GM19023 (cell line): ENCODE data around the gene SOX13.
"Not testable (repeated sequence)": the region's sequence is repeated elsewhere in the genome, so short reads cannot be mapped to it uniquely, and the experiment has no call there.

Experiments used
- ATAC-seq: cut with Tn5 transposase; IDR thresholded peaks from one replicate; pipeline ENCODE4 v1.9.1; 2021; ENCODE audit warnings: mild to moderate bottlenecking, moderate library complexity; ENCODE audit not compliant: unreplicated experiment

SOX13 gene

DNA sequence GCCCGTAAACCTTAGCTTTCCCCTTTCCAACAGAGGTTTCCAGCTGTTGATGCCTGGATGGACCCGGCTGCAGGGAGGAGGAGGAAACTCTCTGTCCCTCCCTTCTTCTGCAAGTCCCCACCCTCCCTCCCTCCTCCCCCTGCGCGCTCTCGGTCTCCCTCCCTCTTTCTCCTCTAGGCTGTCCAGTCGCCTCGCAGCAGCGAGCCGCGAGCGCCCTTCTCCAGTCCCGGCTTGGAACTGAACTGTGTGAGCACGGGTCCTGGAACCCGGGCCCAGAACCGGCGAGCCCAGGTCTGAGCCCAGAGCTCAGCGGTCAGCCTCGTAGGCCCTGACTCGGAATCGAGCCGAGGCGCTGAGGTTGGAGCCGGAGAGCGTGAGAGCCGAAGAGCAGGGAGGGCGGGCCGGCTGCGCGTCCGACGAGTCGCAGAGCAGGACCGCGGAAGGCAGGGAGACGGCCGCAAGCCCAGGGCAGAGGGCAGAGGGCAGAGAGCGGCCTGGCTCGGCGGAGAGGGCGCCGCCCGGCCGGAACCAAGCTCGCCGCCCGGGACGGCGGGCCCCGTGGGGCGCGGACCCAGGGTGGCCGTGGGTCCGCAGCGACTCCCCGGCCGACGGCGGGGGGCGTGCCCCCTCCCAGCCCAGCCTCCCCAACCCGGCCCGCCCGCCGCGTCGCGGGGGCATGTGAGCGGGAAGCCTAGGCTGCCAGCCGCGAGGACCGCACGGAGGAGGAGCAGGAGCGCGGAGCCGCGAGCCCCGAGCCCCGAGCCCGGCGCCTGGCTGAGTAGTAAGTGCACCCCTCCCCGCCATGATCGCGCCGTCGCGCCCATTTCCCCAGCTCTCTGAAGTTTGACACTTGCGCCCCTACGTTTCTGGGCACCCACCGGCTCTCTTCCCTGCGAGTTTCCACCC, at the start of gene SOX13:
Gene SOX13, plus strand, starts transcription at position 185 of the 906 bp plus-strand sequence. CDS start 39,801 bp downstream, outside the sequence.
- no peak for ATAC-seq

DNA sequence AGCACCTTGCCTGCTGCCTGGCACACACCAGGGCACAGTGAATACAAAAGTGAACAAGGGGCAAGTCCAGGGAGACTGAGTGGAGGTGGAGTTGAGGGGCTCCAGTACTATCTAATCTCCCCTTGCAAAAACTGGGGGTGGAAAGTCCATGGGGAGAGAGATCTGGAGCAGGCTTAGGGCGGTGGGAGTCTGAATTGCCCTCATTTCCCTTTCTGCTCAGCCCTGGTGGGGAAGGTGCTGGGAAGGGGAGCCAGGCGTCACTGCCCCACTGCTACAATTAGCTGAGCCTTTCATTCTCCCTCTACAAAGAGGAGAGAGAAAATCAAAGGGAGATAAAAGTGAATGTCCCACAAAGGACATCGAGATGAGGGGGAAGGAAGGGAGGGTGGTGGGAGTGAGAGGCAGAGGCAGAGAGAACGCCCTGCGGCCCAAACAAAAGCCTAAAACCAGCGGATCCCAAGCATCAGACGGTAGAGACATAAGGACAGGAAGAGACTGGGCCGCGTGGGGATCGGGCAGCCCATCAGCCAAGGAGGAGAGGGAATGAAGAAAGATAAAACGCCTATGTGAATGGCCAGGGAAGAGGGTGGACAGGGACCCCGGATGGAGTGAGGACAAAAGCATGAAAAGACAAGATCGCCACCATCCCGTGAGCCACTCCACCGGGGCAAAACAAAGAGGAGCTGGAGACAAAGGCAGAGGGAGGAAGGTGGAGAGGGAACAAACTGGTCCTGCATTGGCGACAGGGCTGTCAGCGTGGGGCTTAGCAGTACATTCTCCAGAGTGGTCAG, 46.8 kb upstream of the SOX13 start:
- no peak for ATAC-seq

DNA sequence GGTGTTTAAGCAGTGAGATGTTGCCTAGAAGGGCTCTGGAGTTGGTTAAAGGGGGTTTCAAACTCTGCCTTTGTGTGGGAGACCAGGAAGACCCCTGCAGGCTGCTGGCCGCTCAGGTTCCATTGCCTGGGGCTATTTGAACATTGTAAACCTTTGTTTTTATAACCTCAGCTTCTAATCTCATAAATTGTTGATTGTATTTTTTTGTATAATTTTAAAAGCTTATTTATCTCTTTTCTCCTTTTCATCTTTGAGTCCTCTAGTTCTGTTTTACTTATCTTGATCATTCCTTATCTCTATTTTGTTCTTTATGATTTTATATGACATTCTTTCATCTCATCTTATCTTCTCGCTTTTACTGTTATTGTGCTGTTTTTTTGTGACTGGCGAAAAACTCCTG, 45.5 kb upstream of the SOX13 start:
- ATAC-seq, result no peak

DNA sequence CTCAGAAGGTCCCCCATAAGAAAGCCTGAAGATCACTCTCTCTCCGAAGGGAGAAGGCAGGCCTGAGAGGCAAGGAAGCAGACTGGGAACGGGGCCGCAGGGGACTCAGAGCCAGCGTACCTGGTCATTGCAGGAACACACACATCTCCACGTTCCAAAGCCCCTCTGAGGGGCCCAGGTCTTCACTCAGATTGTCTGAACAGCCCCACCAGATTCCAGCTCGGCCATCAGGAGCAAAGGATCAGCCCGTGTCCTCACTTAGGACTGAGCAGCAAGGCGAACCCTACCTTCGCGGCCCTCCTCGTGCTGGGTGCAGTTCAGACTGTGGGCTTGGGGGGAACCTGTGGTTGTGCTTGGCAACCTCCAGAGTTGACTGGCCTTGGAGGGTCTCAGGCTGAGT, 43.9 kb upstream of the SOX13 start:
- ATAC-seq, result no peak

DNA sequence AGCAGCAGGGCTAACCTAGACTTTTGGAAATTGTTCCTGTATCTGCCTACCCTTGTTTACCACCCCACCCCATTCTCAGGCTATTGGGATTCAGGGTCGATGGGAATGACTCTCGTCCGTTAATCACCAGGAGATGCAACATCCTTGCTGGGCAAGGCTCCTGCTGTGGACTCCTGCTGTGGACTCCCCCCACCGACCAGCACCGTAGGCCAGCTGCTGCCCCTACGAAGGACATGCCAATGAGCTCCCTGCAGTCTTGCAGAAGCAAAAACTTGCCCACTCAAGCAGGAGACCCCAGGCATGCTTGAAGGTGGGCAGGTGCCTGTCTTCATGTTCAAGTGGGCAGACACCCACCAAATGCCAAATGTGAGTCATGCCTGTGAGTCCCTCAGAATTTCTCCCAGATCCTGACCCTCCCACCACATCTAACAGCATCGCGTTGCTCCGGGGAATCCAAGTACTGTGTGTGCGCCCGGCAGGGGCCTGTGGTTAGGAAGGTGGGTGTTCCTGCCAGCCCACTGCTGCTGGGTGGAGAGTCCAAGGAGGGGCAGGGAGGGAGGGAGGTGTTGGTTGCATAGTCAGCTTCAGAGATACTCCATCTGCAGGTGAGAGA, 41.7 kb upstream of the SOX13 start:
- ATAC-seq, result no peak

DNA sequence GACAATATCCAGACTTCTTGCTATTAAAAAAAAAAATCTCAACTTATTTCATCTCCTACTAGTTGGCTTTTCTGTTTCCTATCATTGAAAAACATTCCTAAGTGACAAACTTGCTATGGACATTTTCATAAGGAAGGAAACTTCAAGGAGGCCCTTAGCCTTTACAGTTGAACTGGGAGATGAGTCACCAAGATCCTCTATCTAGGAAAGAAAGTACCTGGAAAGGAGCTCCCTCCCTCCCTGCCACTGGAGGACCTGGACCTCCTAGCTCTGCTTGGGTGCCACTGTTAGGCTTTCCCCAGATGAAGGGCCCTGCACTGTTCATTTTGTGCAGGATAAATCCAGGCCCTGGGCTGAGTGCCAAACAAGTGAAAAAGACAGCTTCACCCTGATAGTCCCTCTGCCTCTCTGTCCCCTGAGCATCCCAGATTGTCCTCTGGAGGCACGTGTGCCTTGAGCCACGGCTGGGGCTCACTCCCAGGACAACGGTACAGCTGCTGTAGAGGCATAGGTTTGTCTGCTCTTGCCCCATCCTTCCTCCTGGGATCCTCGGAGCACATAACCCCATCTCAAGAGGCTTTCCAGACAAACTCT, 40.2 kb upstream of the SOX13 start:
- no peak for ATAC-seq

DNA sequence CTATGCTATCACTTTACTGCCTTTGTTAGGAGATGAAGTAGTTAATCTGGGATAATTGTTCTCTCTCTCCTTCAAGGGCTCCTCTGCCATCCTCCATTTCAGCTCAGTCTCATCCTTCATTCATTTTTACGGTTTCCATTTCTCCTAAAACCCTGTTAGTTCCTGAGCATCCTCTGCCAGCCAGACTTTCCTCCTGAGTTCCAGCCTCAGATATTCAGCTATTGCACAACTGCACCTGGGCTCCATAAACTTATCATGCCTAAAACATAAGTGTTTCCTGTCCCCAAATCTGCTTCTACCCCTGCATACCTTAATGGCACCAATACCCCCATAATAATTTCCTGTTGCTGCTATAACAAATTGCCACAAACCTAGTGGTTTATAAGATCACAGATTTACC, 39.6 kb upstream of the SOX13 start:
- ATAC-seq, result no peak

DNA sequence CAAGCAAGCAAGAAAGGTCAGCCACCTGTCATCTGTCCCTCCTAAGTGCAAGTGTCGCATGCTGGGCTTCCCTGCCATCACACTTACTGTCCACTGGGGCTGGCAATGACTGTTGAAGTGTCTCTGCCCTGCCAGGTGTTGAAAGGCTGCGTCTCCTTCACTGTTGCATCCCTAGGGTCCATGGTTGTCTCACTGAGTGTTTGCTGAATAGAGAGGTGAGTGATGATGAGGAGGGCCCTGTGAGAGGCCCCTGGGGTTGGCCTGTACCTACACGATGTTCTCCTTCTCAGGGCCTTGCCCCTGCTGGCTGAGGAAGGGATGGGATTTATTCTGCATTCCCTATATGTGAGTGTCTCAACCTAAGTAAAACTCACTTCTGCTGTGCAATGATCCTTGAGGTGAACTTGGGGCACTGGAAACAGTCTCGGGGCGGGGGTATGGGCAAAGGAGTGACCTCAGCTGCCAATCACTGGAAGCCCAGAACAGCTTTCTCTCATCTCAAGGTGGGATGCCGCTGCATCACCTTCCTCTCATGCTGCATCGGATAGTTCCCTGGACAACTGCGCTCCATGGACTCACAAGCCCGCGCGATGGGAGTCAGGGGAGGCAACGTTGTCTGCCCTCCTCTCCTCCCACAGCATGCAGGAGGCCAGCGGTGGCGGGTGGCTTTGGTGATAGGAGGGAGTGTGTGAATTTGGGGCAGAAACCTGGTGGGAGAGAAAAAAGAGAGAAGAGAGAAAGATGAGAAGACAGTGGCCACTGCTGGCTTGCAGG, 35.8 kb upstream of the SOX13 start:
- ATAC-seq, result no peak

DNA sequence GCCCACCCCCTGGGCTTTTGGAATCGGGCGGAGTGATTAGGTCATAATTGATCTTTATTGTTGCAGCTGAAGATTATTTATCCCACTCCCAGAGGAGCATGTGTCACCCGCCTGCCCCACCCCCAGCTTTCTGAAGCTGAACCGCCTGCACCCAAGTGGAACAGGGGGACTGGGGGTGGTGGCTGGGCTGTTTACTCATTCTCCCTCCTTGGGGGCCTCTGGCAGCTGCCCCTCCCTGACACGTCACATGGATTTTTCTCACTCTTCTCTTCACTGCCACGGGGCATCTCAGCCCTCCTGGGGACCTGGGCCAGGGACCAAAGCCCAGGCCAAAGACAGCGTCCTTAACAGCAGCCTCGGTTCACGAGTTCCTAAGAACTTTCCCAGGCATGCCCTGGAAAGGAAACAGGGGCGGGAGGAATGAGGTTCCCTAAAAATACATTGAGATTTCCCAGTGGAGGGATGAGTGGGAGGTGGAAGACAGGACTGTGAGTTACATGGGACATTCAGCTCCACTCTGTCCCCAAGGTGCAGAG, 31.6 kb upstream of the SOX13 start:
- ATAC-seq, result no peak

DNA sequence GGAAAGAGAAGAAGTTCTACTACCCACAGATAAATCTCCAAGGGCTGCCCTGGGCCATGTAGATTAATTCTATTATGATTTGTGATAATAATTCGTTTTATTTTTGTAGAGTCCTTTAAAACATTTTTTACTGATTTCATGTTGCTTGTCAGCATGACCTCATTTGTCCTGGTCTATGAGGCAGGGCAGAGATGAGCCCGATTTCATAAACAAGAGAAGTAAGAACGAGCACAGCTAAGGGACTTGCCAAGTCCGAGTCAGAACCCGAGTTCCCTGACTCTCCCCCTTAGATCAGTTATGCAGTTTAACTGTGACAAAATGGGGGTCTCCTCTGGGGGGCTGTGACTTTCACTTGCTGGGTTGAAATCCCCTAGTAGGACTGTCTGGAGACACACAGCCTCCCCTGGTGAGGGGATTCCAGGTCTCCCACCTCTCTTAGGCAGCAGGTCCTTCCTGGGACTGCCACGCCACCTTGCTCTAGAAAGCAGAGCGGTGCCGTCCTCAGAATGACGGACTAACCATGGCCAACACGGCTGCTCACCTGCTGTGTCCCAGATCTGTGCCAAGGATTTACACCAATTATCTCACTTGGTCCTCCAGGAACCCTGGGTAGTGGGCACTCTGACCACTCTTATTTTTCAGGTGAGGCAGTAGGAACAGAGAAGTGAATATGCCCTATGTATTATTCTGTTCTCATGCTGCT, 31.0 kb upstream of the SOX13 start:
- no peak for ATAC-seq

DNA sequence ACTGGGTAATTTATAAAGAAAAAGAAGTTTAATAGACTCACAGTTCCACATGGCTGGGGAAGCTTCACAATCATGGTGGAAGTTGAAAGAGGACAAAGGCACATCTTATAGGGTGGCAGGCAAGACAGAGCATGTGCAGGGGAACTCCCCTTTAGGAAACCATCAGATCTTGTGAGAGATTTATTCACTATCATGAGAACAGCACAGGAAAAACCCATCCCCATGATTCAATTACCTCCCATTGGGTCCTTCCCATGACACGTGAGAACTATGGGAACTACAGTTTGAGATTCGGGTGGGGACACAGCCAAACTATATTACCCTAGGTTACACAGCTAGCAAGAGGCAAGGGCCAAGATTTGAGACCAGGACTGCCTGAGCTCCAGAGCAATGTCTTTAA, 30.4 kb upstream of the SOX13 start:
- ATAC-seq, result no peak

DNA sequence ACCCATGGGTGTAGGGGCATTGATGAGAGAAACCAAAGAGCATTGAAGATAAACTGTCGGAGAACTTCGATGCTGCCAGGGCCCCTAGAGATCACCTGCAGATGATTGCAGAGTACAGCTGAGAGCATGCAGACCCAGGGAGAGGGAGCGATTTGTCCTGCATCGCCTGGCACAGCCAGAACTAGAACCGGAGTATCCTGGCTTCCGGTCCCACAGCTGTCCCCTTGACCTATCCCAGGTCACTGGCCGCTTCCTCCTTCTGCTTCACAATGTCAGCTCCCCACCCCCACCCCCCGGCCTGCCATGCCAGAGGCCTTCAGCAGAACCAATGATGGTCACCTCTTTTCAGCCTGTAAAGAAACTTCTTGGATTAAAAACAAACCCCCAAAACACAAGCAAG, 29.2 kb upstream of the SOX13 start:
- no peak for ATAC-seq

DNA sequence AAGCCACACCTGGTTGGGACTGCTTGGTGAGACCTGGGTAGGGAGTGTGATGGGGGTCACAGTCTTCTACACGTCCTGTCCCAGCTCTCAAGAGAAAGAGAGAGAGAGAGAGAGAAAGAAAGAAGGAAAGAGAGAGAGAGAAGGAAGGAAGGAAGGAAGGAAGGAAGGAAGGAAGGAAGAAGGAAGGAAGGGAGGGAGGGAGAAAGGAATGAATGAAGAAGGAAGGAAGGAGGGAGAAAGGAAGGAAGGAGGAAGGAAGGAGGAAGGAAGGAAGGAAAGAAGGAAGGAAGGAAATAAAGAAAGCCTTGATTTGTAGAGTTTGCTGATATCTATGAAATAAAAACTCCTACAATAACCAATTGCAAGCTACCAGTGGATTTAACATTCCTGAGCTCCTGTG, 28.5 kb upstream of the SOX13 start:
- no peak for ATAC-seq

DNA sequence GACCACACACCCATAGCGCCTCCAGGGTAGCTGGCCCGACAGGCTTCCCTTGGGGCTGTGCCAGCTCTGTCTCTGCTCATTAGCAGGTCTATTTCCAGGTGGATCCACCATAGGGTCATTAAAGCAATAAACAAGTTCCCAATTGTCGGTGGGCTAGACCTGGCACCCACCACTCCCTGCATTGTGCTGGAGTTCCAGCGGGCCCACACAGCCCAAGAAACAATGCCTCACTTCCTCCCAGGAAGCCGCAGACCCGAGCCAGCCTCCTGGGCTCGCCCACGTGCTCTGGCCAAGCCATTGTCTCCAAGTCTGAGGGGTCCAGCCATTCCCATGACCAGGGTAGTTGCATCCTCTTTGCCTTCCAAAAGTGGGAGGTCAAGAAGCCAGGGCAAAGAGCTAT, 27.5 kb upstream of the SOX13 start:
- ATAC-seq, result no peak

DNA sequence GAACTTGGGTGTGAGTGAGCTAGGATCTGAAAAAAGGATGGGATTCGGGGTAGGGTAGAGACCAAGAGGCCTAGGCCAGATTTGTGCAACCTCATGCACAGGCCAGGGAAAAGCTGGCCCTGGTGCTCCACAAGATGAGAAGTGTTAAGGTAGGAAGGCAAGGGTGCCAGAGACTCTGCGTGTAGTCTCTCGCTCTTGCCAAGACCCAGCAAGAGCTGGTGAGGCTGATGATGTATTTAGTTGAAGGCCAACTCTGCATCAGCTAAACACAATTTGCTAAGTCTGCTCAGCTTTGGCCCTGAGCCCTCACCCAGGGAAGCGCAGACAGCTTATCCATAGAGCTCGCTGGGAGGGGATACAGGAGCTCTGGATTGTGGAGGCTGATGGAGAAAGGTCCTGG, 26.6 kb upstream of the SOX13 start:
- no peak for ATAC-seq

DNA sequence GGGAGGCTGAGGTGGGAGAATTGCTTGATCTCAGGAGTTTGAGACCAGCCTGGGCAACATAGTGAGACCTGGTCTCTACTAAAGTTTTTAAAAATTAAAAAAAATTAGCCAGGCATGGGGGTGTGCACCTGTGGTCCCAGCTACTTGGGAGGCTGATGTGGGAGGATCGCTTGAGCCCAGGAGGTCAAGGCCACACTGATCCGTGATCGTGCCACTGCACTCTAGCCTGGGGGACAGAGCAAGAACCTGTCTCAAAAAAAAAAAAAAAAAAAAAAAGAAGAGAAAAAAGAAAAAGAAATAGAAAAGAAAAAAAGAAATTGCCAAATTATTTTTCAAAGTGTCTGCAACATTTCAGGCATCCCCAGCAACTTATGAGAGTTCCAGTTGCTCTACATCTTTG, 24.1 kb upstream of the SOX13 start:
- not testable (repeated sequence) for ATAC-seq

DNA sequence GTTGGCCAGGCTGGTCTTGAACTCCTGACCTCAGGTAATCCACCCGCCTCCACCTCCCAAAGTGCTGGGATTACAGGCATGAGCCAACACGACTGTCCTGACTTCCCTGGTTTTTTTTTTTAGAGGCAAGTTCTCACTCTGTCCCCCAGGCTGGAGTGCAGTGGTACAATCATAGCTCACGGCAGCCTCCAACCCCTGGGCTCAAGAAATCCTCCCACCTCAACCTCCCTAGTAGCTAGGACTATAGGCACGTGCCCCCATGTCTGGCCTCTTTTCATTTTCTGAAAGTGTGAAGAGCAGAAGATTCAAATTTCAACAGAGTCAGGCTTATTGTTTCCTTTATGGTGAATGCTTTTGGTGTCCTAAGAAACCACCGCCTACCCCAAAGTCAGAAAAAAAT, 21.7 kb upstream of the SOX13 start:
- no peak for ATAC-seq

DNA sequence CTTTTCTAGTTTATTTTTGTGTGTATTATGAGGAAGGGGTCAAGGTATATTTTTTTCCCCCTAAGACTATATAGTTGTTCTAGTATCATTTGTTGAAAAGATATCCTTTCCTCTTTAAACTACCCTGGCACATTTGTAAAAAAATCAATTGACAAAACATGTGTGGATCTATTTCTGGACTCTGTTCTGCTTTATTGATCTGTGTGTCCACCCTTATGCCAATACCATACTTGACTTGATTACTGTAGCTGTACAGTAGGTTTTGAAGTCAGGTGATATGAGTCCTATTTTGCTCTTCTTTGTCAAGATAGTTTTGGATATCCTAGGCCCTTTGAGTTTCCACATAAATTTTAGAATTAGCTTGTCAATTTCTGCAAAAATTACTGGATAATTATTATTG, 21.2 kb upstream of the SOX13 start:
- no peak for ATAC-seq

DNA sequence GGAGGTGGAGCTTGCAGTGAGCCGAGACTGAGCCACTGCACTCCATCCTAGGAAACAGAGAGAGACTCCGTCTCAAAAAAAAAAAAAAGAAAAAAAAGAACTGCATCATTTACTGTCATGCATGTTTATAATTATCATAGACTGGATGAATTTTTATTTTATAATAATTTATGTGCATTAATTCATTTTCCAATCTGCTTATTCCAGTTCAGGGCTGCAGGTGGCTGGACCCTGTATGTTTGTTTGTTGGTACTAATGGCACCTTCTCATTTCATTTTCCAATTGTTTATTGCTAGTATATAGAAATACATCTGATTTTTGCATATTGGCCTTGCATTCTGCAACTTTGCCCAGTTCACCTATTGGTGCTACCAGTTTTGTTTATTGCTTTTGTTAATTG, 19.0 kb upstream of the SOX13 start:
- ATAC-seq, result no peak

DNA sequence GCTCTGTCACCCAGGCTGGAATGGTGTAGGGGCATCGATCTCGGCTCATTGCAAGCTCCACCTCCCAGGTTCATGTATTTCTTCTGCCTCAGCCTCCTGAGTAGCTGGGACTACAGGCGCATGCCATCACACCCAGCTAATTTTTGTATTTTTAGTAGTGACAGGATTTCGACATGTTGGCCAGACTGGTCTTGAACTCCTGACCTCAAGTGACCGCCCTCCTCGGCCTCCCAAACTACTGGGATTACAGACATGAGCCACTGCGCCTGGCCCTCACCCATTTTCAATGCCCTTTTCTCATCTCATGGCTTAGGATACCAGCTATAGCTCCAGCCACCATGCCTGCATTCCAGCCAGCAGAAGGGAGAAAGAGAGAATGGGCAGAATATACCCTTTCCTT, 12.9 kb upstream of the SOX13 start:
- ATAC-seq, result no peak
